Cardiac fibroblast (primary cell): ENCODE measurements around the gene TM9SF1.
A peak's percentile ranks its signal among the peaks of the same experiment; 100 is the strongest.

ENCODE experiments used
- DNase-seq, 2 donors: peaks; one replicate each; pipeline versions ENCODE4 v3.0.0 to v3.0.0-alpha.2; 2010; ENCODE audit warnings: low read depth in 2 of 2
- H3K4me3 ChIP-seq, 2 donors: replicated peaks in 1 of 2; 1 replicate in 1 of 2; 2 replicates in 1 of 2; pipeline ENCODE4 v1.5.1; 2011; ENCODE audit warnings: low read depth in 2 of 2, low read length in 2 of 2, mild to moderate bottlenecking in 2 of 2, moderate library complexity in 1 of 2
- CTCF ChIP-seq: IDR thresholded peaks from one replicate; pipeline ENCODE4 v1.5.1; 2011; ENCODE audit warnings: low read depth, mild to moderate bottlenecking, low read length, inconsistent platforms

The TM9SF1 gene

GRCh38 chr14:24196071-24197055, 1.1 kb upstream of the TM9SF1 start:
- peak; percentile 27 to 35 for DNase-seq
- no peak for TF ChIP-seq CTCF
- peak overlapping the region; percentile 84 to 93 for H3K4me3 ChIP-seq

GRCh38 chr14:24194873-24195185, 412 bp downstream of the TM9SF1 start:
- no peak for TF ChIP-seq CTCF
- H3K4me3 ChIP-seq: peak overlapping the region; percentile 84 to 93
- no peak for DNase-seq

- peak overlapping the region; percentile 84 to 93 for H3K4me3 ChIP-seq
- no peak for TF ChIP-seq CTCF
- no peak for DNase-seq
These were observed 912 bp downstream of the TM9SF1 start for GRCh38 chr14:24194186-24194872.

- H3K4me3 ChIP-seq: no peak overlapping the region
- TF ChIP-seq CTCF: no peak
- no peak for DNase-seq
These were observed 2.3 kb downstream of the TM9SF1 start for GRCh38 chr14:24192933-24193332.

- TF ChIP-seq CTCF: no peak
- H3K4me3 ChIP-seq: no peak overlapping the region
- no peak for DNase-seq
These were observed 4.8 kb downstream of the TM9SF1 start for GRCh38 chr14:24190416-24190815.

GRCh38 chr14:24189460-24189859, 5.8 kb downstream of the TM9SF1 start:
- TF ChIP-seq CTCF: no peak
- H3K4me3 ChIP-seq: no peak overlapping the region
- no peak for DNase-seq
